ENCODE results near the gene CHST3. TPM values are rescaled to one million over a fixed set of nuclear protein-coding genes. Genes with fewer than 3 reads are reported as not detected.

Gene CHST3
- total RNA-seq = 8.4 and 11.9 TPM in 2 replicates

DNA sequence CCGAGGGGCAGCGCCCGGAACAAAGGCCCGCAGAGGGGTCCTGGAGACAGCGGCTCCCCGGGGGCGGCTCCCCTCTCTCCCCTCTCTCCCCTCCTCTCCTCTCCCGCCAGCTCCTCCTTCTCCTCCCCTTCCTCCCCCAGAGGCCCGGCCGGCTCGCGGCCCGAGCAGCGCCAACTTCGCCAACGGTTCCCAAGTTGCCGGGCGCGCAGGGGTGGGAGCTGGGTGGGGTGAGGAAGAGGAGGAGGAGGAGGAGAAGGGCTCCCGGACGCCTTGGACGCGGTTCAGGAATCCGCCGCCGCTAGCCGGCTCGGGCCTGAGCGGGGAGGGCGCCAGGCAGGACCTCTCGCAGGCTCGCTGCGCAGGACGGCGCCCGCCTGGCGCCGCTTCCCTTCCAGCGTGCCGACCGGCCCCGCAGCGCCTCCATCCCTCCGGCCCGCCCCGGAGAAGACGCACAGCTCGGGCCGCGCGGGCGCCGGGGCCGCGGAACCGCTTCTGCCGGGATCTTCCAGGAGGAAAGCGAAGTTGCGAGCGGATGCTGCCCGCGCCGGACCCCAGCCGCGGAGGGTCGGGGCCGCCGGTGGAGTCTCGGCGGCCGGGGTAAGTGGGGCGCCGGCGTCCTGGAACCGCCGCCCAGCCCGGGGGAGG lies at the start of gene CHST3:
CHST3 (plus strand) TSS at position 298 of the 645 bp plus-strand sequence. CDS start 41,448 bp downstream, outside the sequence.

Other genes starting within 250 kb of the CHST3 start
- gene C10orf105, start 244.6 kb upstream of the CHST3 start, total RNA-seq = 0.15 TPM in 1 of 2 replicates, not detected in the other
- gene VSIR, start 190.9 kb upstream of the CHST3 start, total RNA-seq = 5.0 and 6.5 TPM in 2 replicates
- 440 and 475 TPM in 2 replicates for gene PSAP, start 113.1 kb upstream of the CHST3 start, total RNA-seq
- 0.15 and 1.3 TPM in 2 replicates for gene SPOCK2, start 124.2 kb downstream of the CHST3 start, total RNA-seq

Data from epithelial cell of umbilical artery (primary cell).